ENCODE measurements around the gene GJA8.
"Not testable (repeated sequence)": the region's sequence is repeated elsewhere in the genome, so short reads cannot be mapped to it uniquely, and the experiment has no call there.

Gene GJA8

DNA sequence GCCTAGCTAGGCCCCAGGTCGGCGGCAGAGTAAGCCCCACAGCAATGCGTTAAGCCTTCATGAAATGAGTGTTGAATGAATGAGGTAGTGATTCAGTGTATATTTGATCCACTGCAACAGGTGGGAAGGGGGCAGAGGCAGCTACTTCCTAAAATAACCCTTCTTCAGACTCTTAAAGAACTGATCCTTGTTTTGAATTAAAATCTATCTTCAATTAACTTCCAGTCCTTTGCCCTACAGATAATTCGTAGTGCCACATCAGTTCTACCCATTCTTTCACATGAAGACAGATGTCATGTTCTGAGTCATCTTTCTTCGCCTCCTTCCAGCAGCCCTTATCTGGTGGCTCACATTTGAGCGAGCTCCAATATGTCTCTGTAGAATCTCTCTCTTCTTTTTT lies 24.6 kb downstream of the GJA8 start:
- DNase-seq (ENCODE audit: low read depth in 2 of 2, low spot score in 1 of 2), result not testable (repeated sequence)

DNA sequence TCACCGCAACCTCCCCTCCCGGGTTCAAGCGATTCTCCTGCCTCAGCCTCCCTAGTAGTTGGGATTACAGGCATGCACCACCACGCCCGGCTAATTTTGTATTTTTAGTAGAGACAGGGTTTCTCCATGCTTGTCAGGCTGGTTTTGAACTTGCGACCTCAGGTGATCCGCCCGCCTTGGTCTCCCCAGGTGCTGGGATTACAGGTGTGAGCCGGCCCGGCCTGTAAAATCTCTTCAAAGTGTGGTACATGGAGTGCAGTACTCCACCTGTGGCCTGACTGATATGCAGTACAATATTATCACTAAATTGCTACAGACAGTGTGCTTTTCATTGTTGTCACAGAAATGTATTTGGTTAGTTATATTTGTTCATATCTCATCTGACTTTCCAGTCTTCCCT lies 25.1 kb downstream of the GJA8 start:
- DNase-seq (ENCODE audit: low read depth in 2 of 2, low spot score in 1 of 2), result not testable (repeated sequence)

DNA sequence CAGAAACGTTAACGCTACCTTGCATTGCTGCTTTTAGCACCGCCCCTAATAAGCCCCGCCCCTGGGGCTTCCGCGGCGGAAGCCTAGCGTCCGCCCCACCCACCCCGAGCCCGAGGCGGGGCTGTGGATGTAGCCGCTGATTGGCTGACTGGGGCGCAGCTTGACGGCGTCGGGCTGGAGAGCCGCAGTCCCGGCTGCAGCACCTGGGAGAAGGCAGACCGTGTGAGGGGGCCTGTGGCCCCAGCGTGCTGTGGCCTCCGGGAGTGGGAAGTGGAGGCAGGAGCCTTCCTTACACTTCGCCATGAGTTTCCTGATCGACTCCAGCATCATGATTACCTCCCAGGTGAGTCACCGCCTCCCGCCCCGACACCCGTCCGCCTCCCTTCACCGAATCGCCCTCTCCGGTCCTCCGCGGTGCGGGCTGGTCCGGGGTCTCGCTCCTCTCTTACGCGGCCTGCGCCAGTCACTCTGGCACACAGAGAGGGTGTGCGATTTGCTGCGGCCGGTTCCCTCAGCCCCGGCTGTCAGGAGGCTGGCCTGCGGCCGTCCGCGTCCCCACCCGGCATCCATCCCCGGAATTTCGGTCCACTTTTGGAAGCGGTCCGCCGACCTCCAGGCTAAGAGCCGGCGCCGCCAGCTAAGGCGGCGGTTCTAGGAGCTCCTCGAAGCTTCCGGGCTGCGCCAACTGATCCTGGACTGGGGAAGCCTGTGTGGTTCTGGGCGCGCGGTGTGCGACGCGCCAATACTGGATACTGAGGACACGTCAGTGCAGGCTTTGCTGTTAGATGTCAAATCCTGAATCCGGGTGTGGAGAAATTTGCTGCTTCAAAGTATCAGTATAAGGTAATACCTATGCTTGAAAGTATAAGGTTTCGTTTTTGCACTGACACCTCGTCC lies 25.9 kb downstream of the GJA8 start, which contains the start of gene GPR89B:
Gene GPR89B, plus strand, starts transcription at position 185 of the 897 bp plus-strand sequence. Its CDS starts 117 bp downstream, at position 302.
- peak; percentile 76 to 86 for DNase-seq (ENCODE audit: low read depth in 2 of 2, low spot score in 1 of 2)

DNA sequence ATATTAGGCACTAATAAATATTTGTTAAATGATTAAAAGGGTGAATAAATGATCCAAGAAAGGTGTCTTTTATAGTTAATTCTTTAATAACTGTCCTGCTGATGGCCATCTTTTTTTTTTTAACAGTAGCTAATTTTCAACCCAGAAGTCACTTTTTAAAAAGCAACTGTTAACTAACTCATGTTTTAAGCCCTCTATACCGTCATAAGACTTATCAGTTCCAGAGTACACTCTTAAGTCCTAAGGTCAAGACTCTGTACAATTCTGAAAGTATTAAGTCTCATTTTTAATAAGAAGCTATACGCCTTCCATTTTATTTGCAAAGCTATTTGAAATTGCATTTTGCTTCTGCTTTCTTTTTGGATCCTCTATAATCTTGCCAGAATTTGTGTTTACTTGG lies 28.5 kb downstream of the GJA8 start:
- not testable (repeated sequence) for DNase-seq (ENCODE audit: low read depth in 2 of 2, low spot score in 1 of 2)

DNA sequence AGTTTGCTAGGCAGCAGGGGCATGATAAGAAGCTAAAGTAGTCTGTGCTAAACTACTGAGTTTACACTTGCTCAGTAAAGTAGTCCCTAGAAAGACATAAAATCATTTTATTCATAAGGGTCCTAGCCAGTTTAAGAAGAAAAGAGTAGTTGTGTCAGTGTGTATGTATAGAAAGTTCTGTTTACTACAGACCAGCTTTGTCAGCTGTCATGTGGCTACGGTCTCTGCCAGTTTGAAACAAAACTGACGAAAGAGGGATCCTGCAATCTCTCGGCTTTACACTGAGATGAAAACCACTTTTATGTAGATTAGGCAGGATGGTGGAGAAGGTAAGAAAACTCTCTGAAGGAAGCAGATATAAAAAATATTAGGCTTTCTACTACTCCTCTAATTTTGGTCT lies 32.7 kb downstream of the GJA8 start:
- not testable (repeated sequence) for DNase-seq (ENCODE audit: low read depth in 2 of 2, low spot score in 1 of 2)

DNA sequence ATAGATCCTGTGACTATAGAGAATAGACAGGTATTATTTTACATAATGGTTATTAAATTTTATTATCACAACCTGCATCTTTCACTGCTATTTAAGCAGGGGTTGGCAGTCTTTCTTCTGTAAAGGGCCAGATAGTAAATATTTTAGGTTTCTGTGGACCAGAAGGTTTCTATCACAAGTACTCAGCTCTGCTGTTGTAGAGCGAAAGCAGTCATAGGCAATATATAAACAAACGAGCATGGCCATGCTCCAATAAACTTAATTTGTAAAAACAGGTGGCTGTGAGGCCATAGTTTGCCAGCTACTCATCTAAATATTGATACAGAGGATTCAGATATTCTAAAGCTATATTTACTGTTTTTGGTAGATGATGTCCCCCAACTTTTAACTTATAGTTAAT lies 37.9 kb downstream of the GJA8 start:
- not testable (repeated sequence) for DNase-seq (ENCODE audit: low read depth in 2 of 2, low spot score in 1 of 2)

DNA sequence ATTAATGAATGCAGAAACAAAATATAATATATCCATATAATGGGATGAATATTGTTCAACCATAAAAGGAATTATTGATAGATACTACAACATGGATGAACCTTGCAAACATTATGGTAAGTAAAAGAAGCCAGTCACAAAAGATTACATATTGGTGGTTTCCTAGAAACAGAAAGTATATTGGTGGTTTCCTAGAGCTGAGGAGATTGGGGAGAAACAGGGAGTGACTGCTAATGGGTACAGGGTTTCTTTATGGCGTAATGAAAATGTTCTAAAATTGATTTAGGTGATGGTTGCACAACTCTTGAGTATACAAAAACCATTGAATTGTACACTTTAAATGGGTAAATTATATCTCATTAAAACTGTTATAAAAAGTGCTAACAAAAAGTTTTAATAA lies 40.0 kb downstream of the GJA8 start:
- not testable (repeated sequence) for DNase-seq (ENCODE audit: low read depth in 2 of 2, low spot score in 1 of 2)

DNA sequence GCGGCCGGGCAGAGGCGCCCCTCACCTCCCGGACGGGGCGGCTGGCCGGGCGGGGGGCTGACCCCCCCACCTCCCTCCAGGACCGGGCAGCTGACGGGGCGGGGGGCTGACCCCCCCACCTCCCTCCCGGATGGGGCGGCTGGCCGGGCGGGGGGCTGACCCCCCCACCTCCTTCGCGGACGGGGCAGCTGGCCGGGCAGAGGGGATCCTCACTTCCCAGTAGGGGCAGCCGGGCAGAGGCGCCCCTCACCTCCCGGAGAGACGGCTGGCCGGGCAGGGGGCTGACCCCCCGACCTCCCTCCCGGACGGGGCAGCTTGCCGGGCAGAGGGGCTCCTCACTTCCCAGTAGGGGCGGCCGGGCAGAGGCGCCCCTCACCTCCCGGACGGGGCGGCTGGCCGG lies 46.9 kb downstream of the GJA8 start:
- not testable (repeated sequence) for DNase-seq (ENCODE audit: low read depth in 2 of 2, low spot score in 1 of 2)

Measured in stimulated activated CD8-positive, alpha-beta memory T cell treated with anti-CD3 and anti-CD28 coated beads, Interleukin-4, amount 100 ng/mL, for 4 hours (primary cell).